GM23248 (cell line): Measurements from ENCODE around the gene PLA2G5.

Experiments used
- EZH2 ChIP-seq: fragments of 200-600 bp; sonication (generic); IDR thresholded peaks from 2 replicates; pipeline ENCODE4 v1.6.1; 2018; ENCODE audit warnings: antibody characterized with exemption, mild to moderate bottlenecking; ENCODE audit not compliant: insufficient read depth, poor library complexity, severe bottlenecking
- EZH2phosphoT487 ChIP-seq: fragments of 200-600 bp; sonication (generic); IDR thresholded peaks from 2 replicates; pipeline ENCODE4 v1.6.1; 2018; ENCODE audit warnings: antibody characterized with exemption, moderate library complexity, mild to moderate bottlenecking, low read depth; ENCODE audit not compliant: insufficient read depth

- TF ChIP-seq EZH2 (no peak), EZH2phosphoT487 (no peak)
Measured at GRCh38 chr1:20071416-20071815, 1.4 kb downstream of the PLA2G5 start.
